GM12878 (cell line): ENCODE measurements around the gene FICD. TPM values are rescaled to one million over a fixed set of nuclear protein-coding genes. Genes with fewer than 3 reads are reported as not detected.

Experiments
- ATAC-seq: fragments of 200-7000 bp; cut with Tn5 transposase; 3 replicates; pipeline ENCODE4 v1.9.1; 2020; ENCODE audit warnings: mild to moderate bottlenecking, moderate library complexity
- BruUV-seq: library from RNA; stranded (reverse); fragments of 400-500 nt; replicated peaks from 2 replicates; lab custom pipeline; 2021; lab: Mats Ljungman, UMichigan
- CTCF ChIA-PET: fragments of 300-600 bp; sonication (Branson Sonifier 250); formaldehyde crosslinking; extraction: SDS; loops from one replicate; lab custom pipeline; 2021; ENCODE audit warnings: inconsistent platforms; lab: Yijun Ruan, JAX
- POLR2A ChIA-PET: fragments of 350-600 bp; formaldehyde crosslinking; extraction: SDS; loops from one replicate; lab custom pipeline; 2021; ENCODE audit warnings: inconsistent platforms; lab: Charles Lee
- RAD21 ChIA-PET: fragments of 300-600 bp; sonication (Branson Sonifier 250); formaldehyde crosslinking; loops from one replicate; lab custom pipeline; 2023; ENCODE audit warnings: antibody characterized with exemption; ENCODE audit not compliant: unreplicated experiment; lab: Charles Lee
- SMC1A ChIA-PET: fragments of 300-600 bp; sonication (Branson Sonifier 250); formaldehyde crosslinking; loops from one replicate; lab custom pipeline; 2023; ENCODE audit not compliant: unreplicated experiment, uncharacterized antibody; lab: Charles Lee
- DNase-seq: peaks from one replicate; pipeline ENCODE4 v3.0.0-alpha.2; 2011; ENCODE audit warnings: low read depth, low spot score
- FAIRE-seq: peaks from 3 replicates; lab custom pipeline; 2011; peaks lifted over from hg19 to GRCh38; lab: Jason Lieb, UNC
- H2AFZ ChIP-seq: 2 replicates; pipeline ENCODE4 v1.6.0; 2011; ENCODE audit warnings: low read depth, low read length, control low read depth; ENCODE audit not compliant: control insufficient read depth
- H3K27ac ChIP-seq: 2 replicates; pipeline ENCODE4 v1.5.1; 2011; ENCODE audit warnings: control low read depth; ENCODE audit not compliant: control insufficient read depth, insufficient read depth
- H3K27me3 ChIP-seq, 2 experiments: replicated peaks in 1 of 2; 2 replicates each; pipeline versions ENCODE4 v1.6.0 to v1.6.1; 2011; ENCODE audit warnings: low read length in 1 of 2; ENCODE audit not compliant: control insufficient read depth in 2 of 2, insufficient read depth in 2 of 2
- H3K36me3 ChIP-seq, 2 experiments: 2 replicates each; pipeline ENCODE4 v1.5.1; 2011; ENCODE audit warnings: low read length in 1 of 2; ENCODE audit not compliant: control insufficient read depth in 2 of 2, insufficient read depth in 2 of 2
- H3K4me1 ChIP-seq: 2 replicates; pipeline ENCODE4 v1.6.1; 2011; ENCODE audit warnings: mild to moderate bottlenecking, low read length, moderate library complexity, mixed read lengths; ENCODE audit not compliant: control insufficient read depth, insufficient read depth
- H3K4me2 ChIP-seq: 2 replicates; pipeline ENCODE4 v1.6.0; 2011; ENCODE audit warnings: control low read depth; ENCODE audit not compliant: control insufficient read depth, insufficient read depth
- H3K4me3 ChIP-seq: fragments of 200-600 bp; sonication (generic); 2 replicates; pipeline ENCODE4 v1.5.1; 2016
- H3K79me2 ChIP-seq: 2 replicates; pipeline ENCODE4 v1.6.0; 2011; ENCODE audit warnings: low read length; ENCODE audit not compliant: control insufficient read depth, insufficient read depth
- H3K9ac ChIP-seq: 2 replicates; pipeline ENCODE4 v1.8.0; 2011; ENCODE audit warnings: low read length, control low read depth, mixed read lengths; ENCODE audit not compliant: control insufficient read depth, insufficient read depth
- H3K9me3 ChIP-seq: replicated peaks from 3 replicates; pipeline ENCODE4 v1.5.1; 2011; ENCODE audit warnings: mild to moderate bottlenecking, low read length; ENCODE audit not compliant: control insufficient read depth, insufficient read depth
- H4K20me1 ChIP-seq: 2 replicates; pipeline ENCODE4 v1.6.0; 2011; ENCODE audit not compliant: control insufficient read depth, insufficient read depth
- BHLHE40 ChIP-seq, 2 experiments: fragments of 450-650 bp in 1 of 2; IDR thresholded peaks; 2 replicates each; pipeline ENCODE4 v1.6.1; 2011 to 2017; ENCODE audit warnings: low read depth in 2 of 2, borderline replicate concordance in 1 of 2, improper control_type of control experiment in 1 of 2, low read length in 1 of 2, mild to moderate bottlenecking in 1 of 2
- DPF2 ChIP-seq: fragments of 450-650 bp; IDR thresholded peaks from 2 replicates; pipeline ENCODE4 v1.6.1; 2017; ENCODE audit warnings: mild to moderate bottlenecking
- HDAC6 ChIP-seq: fragments of 200-600 bp; sonication (generic); IDR thresholded peaks from one replicate; pipeline ENCODE4 v1.8.0; 2017; ENCODE audit warnings: antibody characterized with exemption; ENCODE audit not compliant: unreplicated experiment
- HDGF ChIP-seq: fragments of 450-650 bp; IDR thresholded peaks from 2 replicates; pipeline ENCODE4 v1.6.1; 2016; ENCODE audit warnings: antibody characterized with exemption
- MEF2A ChIP-seq: IDR thresholded peaks from 2 replicates; pipeline ENCODE4 v1.6.1; 2011; ENCODE audit warnings: low read depth, mild to moderate bottlenecking, low read length, moderate library complexity; ENCODE audit not compliant: insufficient read depth
- MYC ChIP-seq: IDR thresholded peaks from 2 replicates; pipeline ENCODE4 v1.6.1; 2011; ENCODE audit warnings: mild to moderate bottlenecking, low read length, moderate library complexity, inconsistent platforms; ENCODE audit not compliant: insufficient read depth, insufficient replicate concordance, insufficient read length, severe bottlenecking
- NBN ChIP-seq: fragments of 450-650 bp; IDR thresholded peaks from 2 replicates; pipeline ENCODE4 v1.6.1; 2016
- RAD51 ChIP-seq: fragments of 450-650 bp; IDR thresholded peaks from 2 replicates; pipeline ENCODE4 v1.6.1; 2016; ENCODE audit warnings: moderate library complexity, mild to moderate bottlenecking, inconsistent platforms
- RUNX3 ChIP-seq: IDR thresholded peaks from 2 replicates; pipeline ENCODE4 v1.6.1; 2012; ENCODE audit warnings: low read length, inconsistent platforms
- SUZ12 ChIP-seq: fragments of 200-600 bp; sonication (generic); IDR thresholded peaks from one replicate; pipeline ENCODE4 v1.6.1; 2018; ENCODE audit warnings: antibody characterized with exemption, mild to moderate bottlenecking; ENCODE audit not compliant: unreplicated experiment
- ZBTB40 ChIP-seq: fragments of 450-650 bp; IDR thresholded peaks from 2 replicates; pipeline ENCODE4 v1.6.1; 2016; ENCODE audit warnings: mild to moderate bottlenecking, moderate library complexity, borderline replicate concordance
- WGBS: methylation state at CpG from one replicate; pipeline ENCODE4 v1.1.6; 2016; ENCODE audit warnings: low lambda C conversion rate; ENCODE audit not compliant: insufficient replicate concordance, insufficient coverage; ENCODE audit errors: missing lambda C conversion rate; 5-methylcytosine and 5-hydroxymethylcytosine counted together
- in situ Hi-C: fragments of 300-500 bp; cut with MboI; formaldehyde crosslinking; loops from 9 replicates; pipeline ENCODE4 v1.14.3; 2018; ENCODE audit warnings: mixed read lengths
- intact Hi-C: fragments of 100-400 bp; cut with micrococcal nuclease; formaldehyde crosslinking; loops from one replicate; pipeline ENCODE4 v1.14.2; 2022; ENCODE audit not compliant: unreplicated experiment
- polyA plus RNA-seq, 11 experiments: library from polyadenylated mRNA; depleted of rRNA in 4 of 11; unstranded in 6 of 11; stranded (reverse) in 5 of 11; fragments of >200 nt; fragmentation: Nextera tagmentation in 4 of 11; fragmentation: Illumina TruSeq in 1 of 11; extraction: Ambion mirVana in 4 of 11; extraction: Trizol in 1 of 11; gene quantifications; 1 replicate in 1 of 11; 2 replicates in 10 of 11; pipeline versions ENCODE4 v1.2.1 to v1.2.3, GENCODE V29; 2011 to 2016; ENCODE audit warnings: inconsistent platforms in 2 of 11, missing spikeins in 2 of 11, low read depth in 1 of 11
- total RNA-seq, 4 experiments: library from RNA; depleted of rRNA in 3 of 4; stranded (reverse); fragments of >200 nt in 3 of 4; fragmentation: Illumina TruSeq in 1 of 4; extraction: Trizol in 1 of 4; gene quantifications; 2 replicates each; pipeline versions ENCODE4 v1.2.1 to v1.2.3, GENCODE V29; 2013 to 2021

The FICD gene
- total and polyA plus RNA-seq, 10 of the 15 experiments (the other 5 are each of a cell fraction or from before 2014, with no cell fraction given), result 1.1 to 9.4 (median 4.3) TPM

- intact Hi-C loops, result no loop called here
- FAIRE-seq, result no peak
- no peak overlapping the region for H3K9ac ChIP-seq
Measured at GRCh38 chr12:108527166-108527496, 12.1 kb downstream of the FICD start.

GRCh38 chr12:108530161-108530560 lies 15.1 kb downstream of the FICD start:
- ChIA-PET SMC1A (interaction anchor here (1.1 to 1.5 kb wide), 3 partner anchors 11 to 88 kb away, joined by 3 to 5 read pairs (median 4); no protein-coding TSS in a partner anchor), RAD21 (no interaction called here), POLR2A (no interaction called here), CTCF (interaction anchor here (0.6 kb wide), 1 partner anchor 56 kb away, joined by 6 read pairs; no protein-coding TSS in a partner anchor)
- H2AFZ ChIP-seq, result no peak overlapping the region
- FAIRE-seq (no peak), ATAC-seq (no peak), DNase-seq (no peak)
- no peaks in the 10 kb centered on the region; the same call in 1 of the 2 replicates for H4K20me1 ChIP-seq
- H3K36me3 ChIP-seq, result peaks cover 40 to 46% of the 10 kb centered on the region in 2 experiments
- H3K4me2 ChIP-seq, result no peak overlapping the region
- peaks cover 1% of the 10 kb centered on the region; the same call in 1 of the 2 replicates for H3K79me2 ChIP-seq
- H3K9me3 ChIP-seq, result no peaks in the 10 kb centered on the region
- intact Hi-C loops, result no loop called here
- H3K4me3 ChIP-seq, result no peak overlapping the region
- peaks cover 5% of the 10 kb centered on the region for H3K4me1 ChIP-seq
- H3K27ac ChIP-seq, result no peak overlapping the region
- WGBS, result 98% methylated on average over 9 of the region's 9 CpGs
- in situ Hi-C loops, result no loop called here
- no peak overlapping the region for H3K9ac ChIP-seq
- no TSS peak for BruUV-seq
- H3K27me3 ChIP-seq, result no peaks in the 10 kb centered on the region
- TF ChIP-seq DPF2, result no peak
- no peak for TF ChIP-seq RAD51
- TF ChIP-seq NBN, result no peak
- no peak for TF ChIP-seq ZBTB40
- TF ChIP-seq MEF2A, result no peak
- TF ChIP-seq HDAC6, result no peak

More at GRCh38 chr12:108527166-108527496, 12.1 kb downstream of the FICD start:
- TF ChIP-seq MYC, result no peak
- TF ChIP-seq BHLHE40 (IDR thresholded peaks at IDR 0.05; ENCODE audit: borderline replicate concordance in 1 of 2, low read depth in 2 of 2, low read length in 1 of 2), result no peak
- 0 out of 2 replicates have a peak, but pooled peaks have one; percentile 27 for TF ChIP-seq HDGF
- TF ChIP-seq RUNX3, result no peak
- no peak for TF ChIP-seq SUZ12
- H4K20me1 ChIP-seq, result no peaks in the 10 kb centered on the region; the same call in 1 of the 2 replicates
- H3K79me2 ChIP-seq, result peaks cover 1% of the 10 kb centered on the region; the same call in 1 of the 2 replicates
- whole genome bisulfite sequencing, result 98% methylated on average over 6 of the region's 6 CpGs
- no peaks in the 10 kb centered on the region for H3K9me3 ChIP-seq
- ChIA-PET CTCF (interaction anchor here (1.0 to 1.2 kb wide), 3 partner anchors 14 to 91 kb away, joined by 3 to 7 read pairs (median 4); no protein-coding TSS in a partner anchor), RAD21 (interaction anchor here (0.8 to 1.1 kb wide), 2 partner anchors 13 to 33 kb away, joined by 3 to 4 read pairs; no protein-coding TSS in a partner anchor), POLR2A (interaction anchor here (0.6 to 1.3 kb wide), 2 partner anchors 11 to 98 kb away, joined by 4 read pairs; no protein-coding TSS in a partner anchor), SMC1A (interaction anchor here (0.8 to 1.4 kb wide), 4 partner anchors 9 to 137 kb away, joined by 3 read pairs; no protein-coding TSS in a partner anchor)
- H3K4me2 ChIP-seq, result no peak overlapping the region
- no TSS peak for BruUV-seq
- peaks cover 53 to 61% of the 10 kb centered on the region in 2 experiments for H3K36me3 ChIP-seq
- no peak overlapping the region for H3K4me3 ChIP-seq
- no peak overlapping the region for H3K27ac ChIP-seq
- no peak overlapping the region for H2AFZ ChIP-seq
- peaks cover 5% of the 10 kb centered on the region for H3K4me1 ChIP-seq
- ATAC-seq, result peak; percentile 32
- no peaks in the 10 kb centered on the region for H3K27me3 ChIP-seq
- no peak for DNase-seq
- in situ Hi-C loops, result no loop called here
